ENCODE data around the gene AGAP2.
"Not testable (repeated sequence)": the region's sequence is repeated elsewhere in the genome, so short reads cannot be mapped to it uniquely, and the experiment has no call there.

AGAP2 gene

GRCh38 chr12:57688931-57689330 lies 49.6 kb downstream of the AGAP2 start:
- no peak for DNase-seq

GRCh38 chr12:57687862-57688261 lies 50.7 kb downstream of the AGAP2 start:
- no peak for DNase-seq

- no peak for DNase-seq
These were observed 58.8 kb downstream of the AGAP2 start for GRCh38 chr12:57679697-57680096.

GRCh38 chr12:57677947-57678346 lies 60.6 kb downstream of the AGAP2 start:
- not testable (repeated sequence) for DNase-seq

- DNase-seq = no peak
These were observed 63.9 kb downstream of the AGAP2 start for GRCh38 chr12:57674691-57675090.

Measured in inflammatory macrophage treated with lipopolysaccharide for 1 hour (primary cell).